NCI-H82 treated with DMSO at 0.1 percent for 48 hours (cell line): ENCODE results near the gene RAPSN.

Source experiments
- DNase-seq: peaks from one replicate; lab custom pipeline; 2025; ENCODE audit not compliant: unreplicated experiment; lab: John Stamatoyannopoulos, UW

RAPSN gene

GRCh38 chr11:47435687-47436086 lies 13.2 kb downstream of the RAPSN start:
- DNase-seq = no peak

GRCh38 chr11:47434011-47434786 lies 14.7 kb downstream of the RAPSN start:
- DNase-seq = no peak

GRCh38 chr11:47433157-47433556 lies 15.8 kb downstream of the RAPSN start:
- no peak for DNase-seq

DNA sequence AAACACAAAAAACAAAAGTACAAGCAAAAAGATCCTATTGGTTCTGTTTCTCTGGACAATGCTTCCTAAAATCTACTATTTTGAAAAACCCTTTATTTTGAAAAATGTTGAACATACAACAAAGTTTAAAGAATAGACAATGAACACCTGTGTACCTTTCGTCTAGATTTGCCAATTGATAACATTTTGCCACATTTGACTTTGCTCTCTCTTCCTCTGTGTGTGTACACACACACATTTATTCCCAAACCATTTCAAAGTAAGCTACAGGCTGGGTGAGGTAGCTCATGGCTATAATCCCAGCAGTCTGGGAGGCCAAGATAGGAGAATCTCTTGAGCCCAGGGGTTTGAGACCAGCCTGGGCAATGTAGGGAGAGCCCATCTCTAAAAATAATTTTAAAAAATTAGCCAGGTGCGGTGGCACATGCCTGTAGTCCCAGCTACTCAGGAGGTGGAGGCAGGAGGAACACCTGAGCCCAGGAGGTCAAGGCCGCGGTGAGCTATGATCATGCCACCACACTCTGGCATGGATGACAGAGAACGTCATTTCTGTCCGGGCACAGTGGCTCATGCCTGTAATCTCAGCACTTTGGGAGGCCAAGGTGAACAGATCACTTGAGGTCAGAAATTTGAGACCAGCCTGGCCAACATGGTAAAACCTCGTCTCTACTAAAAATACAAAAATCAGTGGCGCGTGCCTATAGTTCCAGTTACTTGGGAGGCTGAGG lies 17.4 kb downstream of the RAPSN start:
- DNase-seq = no peak

GRCh38 chr11:47430524-47430923 lies 18.4 kb downstream of the RAPSN start:
- DNase-seq = no peak

- DNase-seq = peak; percentile 87
These were observed 22.6 kb downstream of the RAPSN start, which contains the start of gene PSMC3 for GRCh38 chr11:47426062-47426956. Gene PSMC3 (minus strand): TSS chr11:47426439. CDS start chr11:47426279, 160 bp downstream.

GRCh38 chr11:47425611-47426010 lies 23.3 kb downstream of the RAPSN start:
- DNase-seq = no peak

- no peak for DNase-seq
These were observed 30.3 kb downstream of the RAPSN start for GRCh38 chr11:47418454-47419259.

DNA sequence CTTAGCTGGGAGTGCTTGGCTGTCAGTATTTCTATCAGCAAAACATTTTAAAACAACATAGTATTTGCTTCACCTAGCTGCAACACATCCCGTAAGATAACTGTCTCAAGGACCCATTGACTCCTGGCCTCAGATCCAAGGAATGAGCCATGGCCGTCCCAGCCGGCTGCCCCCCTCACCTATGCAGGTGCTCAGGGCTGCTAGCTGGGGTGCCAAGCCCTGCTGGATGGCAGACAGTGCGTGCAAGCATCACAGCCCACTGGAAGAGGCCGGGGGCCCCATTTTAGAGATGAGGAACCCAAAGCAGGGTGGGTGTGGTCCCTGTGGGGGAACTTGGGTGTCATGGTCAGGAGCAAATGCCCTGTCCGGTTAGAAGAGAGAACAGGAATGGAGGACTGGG lies 31.2 kb downstream of the RAPSN start:
- no peak for DNase-seq

GRCh38 chr11:47415949-47416472 lies 32.9 kb downstream of the RAPSN start:
- no peak for DNase-seq

- DNase-seq = no peak
These were observed 33.7 kb downstream of the RAPSN start for GRCh38 chr11:47415091-47415854.

- no peak for DNase-seq
These were observed 34.3 kb downstream of the RAPSN start for GRCh38 chr11:47414685-47415070.

DNA sequence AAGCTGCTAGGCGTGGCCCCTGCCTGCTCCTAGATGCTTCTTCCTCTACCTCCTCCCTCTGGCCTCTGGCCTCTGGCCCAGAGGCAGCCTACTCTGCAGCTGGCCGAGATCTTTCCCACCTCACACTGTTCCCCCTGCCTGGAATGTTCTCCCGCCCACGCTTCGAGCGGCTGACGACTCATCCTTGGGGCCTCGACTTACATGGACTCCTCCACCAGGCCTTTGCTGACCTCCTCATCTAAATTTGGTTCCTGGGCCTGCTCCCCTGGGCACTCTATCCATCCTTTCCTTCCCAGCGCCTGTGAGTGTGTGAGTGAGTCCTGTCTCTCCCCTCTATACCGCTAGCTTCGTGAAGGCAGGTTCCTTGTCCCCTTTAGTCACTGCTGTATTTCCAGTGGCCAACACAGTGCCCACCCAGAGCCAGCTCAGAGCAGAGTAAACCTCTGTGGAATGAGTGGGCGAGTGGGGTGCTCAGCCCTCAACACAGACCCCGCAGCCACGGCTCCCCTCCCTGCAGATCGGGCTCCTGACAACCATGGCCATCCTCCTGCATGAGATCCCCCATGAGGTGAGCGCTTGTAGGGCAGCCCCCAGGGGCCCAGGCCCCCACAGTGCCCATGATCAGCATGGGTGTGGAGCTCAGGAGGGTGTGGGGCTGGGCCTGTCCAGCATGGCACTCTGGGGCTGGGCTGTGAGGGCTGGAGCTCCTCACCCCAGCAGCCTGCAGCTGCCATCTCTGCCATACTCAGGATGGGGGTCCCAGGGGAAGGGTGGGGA lies 34.8 kb downstream of the RAPSN start:
- DNase-seq = no peak

- DNase-seq = no peak
These were observed 35.6 kb downstream of the RAPSN start for GRCh38 chr11:47413351-47413750.

- no peak for DNase-seq
These were observed 36.8 kb downstream of the RAPSN start for GRCh38 chr11:47411884-47412746.

- no peak for DNase-seq
These were observed 38.3 kb downstream of the RAPSN start for GRCh38 chr11:47410370-47411264.
